Fibroblast of villous mesenchyme (primary cell): Measurements from ENCODE around the gene CAMKV. TPM values are rescaled to one million over a fixed set of nuclear protein-coding genes. Genes with fewer than 3 reads are reported as not detected.

Source experiments
- DNase-seq: peaks from one replicate; pipeline ENCODE4 v3.0.0-alpha.2; 2010; ENCODE audit warnings: low read depth
- H3K4me3 ChIP-seq: 2 replicates; pipeline ENCODE4 v1.5.1; 2011; ENCODE audit warnings: low read depth, mild to moderate bottlenecking, low read length
- total RNA-seq: library from RNA; depleted of rRNA; stranded (reverse); fragments of >200 nt; gene quantifications from 2 replicates; pipeline ENCODE4 v1.2.3, GENCODE V29; 2012
- TF ChIP-seq, protein P1 (sequence below): IDR thresholded peaks from 2 replicates; pipeline ENCODE4 v1.5.1; 2012; ENCODE audit warnings: low read depth, mild to moderate bottlenecking, low read length; ENCODE audit not compliant: insufficient read depth

Gene CAMKV
- total RNA-seq, 1 donor: not detected

DNA sequence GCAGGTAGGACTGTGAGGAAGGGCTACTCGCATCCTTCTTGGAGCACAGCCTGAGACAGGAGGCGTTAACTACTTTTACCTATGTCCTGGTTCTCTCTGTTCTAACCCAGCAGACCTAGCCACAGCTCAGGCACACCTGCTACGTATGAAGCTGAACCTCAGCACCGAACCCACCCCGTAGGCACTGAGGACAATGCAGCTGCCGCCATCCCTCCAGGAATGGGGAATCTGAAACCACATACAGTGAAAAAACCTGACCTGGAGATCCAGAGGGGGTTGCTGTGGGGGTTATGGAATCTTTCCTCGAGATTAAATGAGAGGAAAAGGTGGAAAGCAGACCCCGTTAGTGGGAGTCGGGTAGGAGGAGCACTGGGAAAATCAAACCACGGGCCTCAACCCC is 19.6 kb upstream of the CAMKV start:
- TF ChIP-seq, protein P1, sequence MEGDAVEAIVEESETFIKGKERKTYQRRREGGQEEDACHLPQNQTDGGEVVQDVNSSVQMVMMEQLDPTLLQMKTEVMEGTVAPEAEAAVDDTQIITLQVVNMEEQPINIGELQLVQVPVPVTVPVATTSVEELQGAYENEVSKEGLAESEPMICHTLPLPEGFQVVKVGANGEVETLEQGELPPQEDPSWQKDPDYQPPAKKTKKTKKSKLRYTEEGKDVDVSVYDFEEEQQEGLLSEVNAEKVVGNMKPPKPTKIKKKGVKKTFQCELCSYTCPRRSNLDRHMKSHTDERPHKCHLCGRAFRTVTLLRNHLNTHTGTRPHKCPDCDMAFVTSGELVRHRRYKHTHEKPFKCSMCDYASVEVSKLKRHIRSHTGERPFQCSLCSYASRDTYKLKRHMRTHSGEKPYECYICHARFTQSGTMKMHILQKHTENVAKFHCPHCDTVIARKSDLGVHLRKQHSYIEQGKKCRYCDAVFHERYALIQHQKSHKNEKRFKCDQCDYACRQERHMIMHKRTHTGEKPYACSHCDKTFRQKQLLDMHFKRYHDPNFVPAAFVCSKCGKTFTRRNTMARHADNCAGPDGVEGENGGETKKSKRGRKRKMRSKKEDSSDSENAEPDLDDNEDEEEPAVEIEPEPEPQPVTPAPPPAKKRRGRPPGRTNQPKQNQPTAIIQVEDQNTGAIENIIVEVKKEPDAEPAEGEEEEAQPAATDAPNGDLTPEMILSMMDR: no peak
- H3K4me3 ChIP-seq: no peak overlapping the region
- DNase-seq: no peak

DNA sequence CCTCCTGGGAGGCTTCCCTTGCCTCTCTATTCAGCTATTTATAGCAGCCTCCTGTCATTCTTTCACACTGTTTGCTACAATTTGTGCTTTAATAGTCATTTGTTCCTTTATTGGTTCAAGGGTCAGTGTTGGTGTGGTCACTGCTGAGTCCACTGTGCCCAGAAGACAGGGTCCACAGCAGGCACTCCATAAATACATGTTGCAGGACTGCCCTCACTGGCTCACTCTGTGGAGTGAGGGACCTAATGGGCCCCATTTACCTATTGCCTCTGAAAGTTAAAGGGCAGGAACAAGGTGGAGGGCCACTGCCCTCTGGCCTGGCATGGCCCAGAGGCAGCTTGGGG is 17.2 kb upstream of the CAMKV start:
- no peak overlapping the region for H3K4me3 ChIP-seq
- TF ChIP-seq, protein P1: no peak
- no peak for DNase-seq

DNA sequence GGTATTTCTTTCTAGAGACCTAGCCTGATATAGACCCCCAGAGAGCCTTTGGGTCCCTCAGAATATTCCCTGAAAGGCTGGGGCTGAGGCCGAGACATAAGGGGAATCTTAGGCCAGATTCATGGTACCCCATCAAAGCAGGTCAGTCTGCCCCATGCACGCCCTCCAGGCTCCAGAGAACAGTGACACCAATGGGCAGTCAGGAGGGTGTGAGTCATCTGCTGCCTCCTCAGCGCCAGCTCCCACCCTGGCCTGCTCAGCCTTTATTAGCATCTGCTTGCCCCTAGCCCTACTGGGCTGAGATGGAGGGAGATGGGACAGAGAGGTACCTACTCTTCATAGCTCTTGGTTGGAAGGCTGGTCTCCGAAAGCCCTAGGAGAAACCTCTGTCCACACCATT is 14.3 kb upstream of the CAMKV start:
- TF ChIP-seq, protein P1: no peak
- peak; percentile 4 for DNase-seq
- no peak overlapping the region for H3K4me3 ChIP-seq

DNA sequence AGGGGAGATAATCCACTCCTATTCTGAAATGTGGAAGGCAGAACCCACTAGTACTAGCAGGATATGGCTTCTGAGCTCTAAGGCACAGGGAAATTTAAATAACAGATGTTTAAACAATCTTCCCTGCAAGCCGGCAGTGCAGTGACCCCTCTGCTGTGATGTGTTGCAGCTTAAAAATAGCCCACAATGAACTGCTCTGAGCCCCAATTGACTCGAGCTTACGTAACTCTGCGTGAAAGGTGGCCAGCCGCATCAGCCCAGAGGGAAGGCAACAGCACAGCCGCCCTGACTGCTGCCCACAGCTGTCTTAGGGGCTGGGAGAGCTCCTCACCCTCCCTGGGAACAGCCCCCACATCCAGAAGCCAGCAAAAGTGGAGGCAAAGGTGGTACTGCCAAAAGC is 12.5 kb upstream of the CAMKV start:
- H3K4me3 ChIP-seq: no peak overlapping the region
- TF ChIP-seq, protein P1: no peak
- DNase-seq: peak; percentile 35

DNA sequence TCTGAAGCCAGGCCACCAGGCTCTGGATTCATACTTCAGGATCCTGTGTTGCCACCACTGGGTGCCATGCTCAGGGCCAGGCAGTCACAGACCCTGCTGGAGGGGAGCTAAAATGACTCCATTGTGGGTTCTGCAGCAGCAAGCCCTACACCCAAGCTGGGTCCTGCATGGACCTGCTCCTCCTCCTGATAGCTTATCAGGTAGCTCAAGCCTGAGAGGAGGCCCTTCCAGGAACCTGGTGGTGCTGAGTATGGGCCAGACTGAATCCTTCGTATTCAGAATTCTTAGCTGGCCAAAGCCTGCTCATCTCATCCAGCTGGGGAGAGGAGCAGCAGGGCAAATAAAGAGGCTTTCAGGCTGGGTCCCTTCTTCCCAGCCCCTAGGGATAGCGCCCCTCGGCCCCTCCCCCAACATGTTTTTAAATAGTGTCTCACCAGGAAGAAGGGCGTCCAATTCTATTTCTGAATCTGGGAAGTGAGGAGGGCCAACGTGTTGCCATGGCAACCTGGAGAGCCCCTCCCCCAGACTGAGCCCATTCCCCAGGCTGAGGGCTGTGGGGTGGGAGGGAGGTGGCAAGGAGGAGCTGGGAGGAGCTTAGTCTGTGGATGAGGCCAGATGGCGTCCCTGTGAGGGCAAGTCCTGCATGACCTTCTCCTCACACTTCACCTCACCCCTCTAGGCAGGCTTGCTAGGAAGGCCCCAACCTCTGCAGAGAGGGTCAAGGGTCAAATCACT is 11.0 kb upstream of the CAMKV start:
- TF ChIP-seq, protein P1: no peak
- no peak for DNase-seq
- no peak overlapping the region for H3K4me3 ChIP-seq

DNA sequence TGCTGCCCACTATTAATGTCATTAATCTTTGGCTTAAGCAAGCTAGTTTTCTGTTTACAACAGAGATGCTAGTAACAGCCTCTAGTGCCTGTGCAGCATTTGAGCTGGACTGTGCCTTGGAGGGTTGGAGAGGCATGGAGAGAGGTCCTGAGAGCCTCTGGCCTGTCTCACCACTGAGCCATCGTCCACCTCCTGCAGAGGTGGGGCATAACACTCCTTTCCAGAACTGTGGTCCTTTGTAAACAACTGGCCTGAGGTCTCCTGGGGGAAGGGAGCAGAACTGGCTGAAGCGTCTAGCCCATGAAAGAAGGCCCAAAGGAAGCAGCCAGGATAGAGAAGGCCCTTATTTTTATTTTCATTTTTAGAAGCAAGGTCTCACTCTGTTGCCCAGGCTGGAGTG is 10.0 kb upstream of the CAMKV start:
- no peak overlapping the region for H3K4me3 ChIP-seq
- TF ChIP-seq, protein P1: no peak
- no peak for DNase-seq

DNA sequence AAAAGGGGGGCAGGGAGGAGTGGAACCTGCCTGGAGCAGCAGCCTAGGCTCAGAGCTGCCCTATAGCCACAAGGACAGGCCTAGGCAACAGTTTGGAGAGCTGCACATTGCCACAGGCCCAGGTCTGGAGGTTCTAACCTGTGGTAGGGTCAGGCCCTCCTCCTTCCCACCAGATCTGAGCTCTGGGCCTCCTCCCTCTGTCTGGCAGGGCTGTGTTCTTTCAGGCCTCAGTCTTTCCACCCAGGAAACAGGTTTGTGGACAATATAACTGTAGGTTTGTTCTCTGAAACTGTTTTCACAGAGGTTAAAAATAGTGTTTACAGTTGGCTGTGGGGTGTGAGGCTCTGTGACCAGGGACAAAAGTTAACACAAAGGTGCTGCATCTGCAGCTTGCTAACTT is 9.0 kb upstream of the CAMKV start:
- TF ChIP-seq, protein P1: no peak
- DNase-seq: no peak
- H3K4me3 ChIP-seq: no peak overlapping the region
